HS-27A (cell line): ENCODE data around the gene LIG3.
"Not testable (repeated sequence)": the region's sequence is repeated elsewhere in the genome, so short reads cannot be mapped to it uniquely, and the experiment has no call there.

ENCODE experiments used
- DNase-seq: peaks from one replicate; pipeline ENCODE4 v3.0.0-alpha.2; 2012; ENCODE audit warnings: low read depth, missing footprints

The LIG3 gene

GRCh38 chr17:34980353-34980680 lies at the start of gene LIG3:
Gene LIG3 (plus strand): TSS chr17:34980512. CDS start chr17:34983006, 2,494 bp downstream.
- DNase-seq: peak; percentile 66

DNA sequence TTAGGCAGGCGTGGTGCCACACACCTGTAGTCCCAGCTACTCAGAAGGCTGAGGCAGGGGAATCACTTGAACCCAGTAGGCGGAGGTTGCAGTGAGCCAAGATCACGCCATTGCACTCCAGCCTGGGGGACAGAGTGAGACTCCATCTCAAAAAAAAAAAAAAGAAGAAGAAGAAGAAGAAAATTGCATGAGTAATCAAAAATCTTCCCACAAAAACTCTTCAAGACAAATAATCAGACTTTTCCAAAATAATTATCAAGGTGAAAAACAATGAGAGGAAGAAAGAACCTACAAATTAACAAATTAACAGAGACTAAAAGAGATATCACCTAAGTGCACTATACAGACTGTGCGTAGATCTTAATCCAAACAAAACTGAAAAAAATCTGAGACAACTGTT lies 29.5 kb upstream of the LIG3 start:
- DNase-seq: not testable (repeated sequence)

DNA sequence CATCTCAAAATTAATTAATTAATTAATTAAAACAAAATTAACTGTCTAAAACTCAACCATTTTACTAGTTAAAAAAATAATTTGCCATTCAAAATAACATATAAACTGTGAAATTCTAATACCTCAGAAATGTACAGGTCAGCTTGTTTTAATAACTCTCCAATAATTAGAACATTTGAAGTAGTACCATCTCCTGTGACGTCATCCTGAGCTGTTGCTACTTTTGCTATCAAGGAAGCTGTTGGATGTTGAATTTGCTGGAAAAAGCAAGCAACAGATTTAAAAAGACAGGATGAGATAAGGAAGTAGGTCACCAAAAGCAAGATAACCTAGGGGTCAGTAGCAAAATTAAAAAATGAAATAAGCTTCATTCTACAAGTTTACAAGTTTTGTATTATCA lies 21.9 kb upstream of the LIG3 start:
- DNase-seq: no peak

DNA sequence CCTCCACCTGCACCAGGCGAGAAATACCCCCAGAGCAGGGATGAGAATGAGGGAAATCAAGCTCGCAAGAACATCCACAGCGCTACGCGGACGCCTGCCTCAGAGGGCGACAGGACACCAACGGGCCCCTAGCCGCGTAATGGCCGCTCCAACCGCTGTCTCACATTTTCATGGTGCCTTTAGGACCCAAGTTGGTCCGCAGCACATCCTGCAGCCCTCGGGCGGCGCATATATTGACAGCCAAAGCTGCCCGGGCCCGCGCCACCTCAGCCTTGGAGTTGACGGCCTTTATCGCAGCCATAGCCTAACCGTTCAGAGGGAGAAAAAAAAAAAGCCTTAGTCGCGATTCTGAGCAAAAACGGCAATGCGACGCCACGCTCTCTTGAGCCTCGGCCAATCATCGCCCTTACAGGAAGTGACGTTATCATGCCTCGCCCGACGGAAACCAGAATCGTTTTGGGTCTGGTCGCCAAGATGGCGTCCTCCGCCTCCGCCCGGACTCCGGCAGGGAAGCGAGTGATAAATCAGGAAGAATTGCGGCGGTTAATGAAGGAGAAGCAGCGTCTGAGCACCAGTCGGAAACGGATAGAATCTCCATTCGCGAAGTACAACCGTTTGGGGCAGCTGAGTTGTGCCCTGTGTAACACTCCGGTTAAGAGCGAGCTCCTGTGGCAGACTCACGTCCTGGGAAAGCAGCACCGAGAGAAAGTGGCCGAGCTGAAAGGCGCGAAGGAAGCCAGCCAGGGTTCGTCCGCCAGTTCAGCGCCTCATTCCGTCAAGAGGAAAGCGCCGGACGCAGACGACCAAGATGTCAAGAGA lies 19.0 kb upstream of the LIG3 start, which contains the start of the genes CCT6B and ZNF830:
CCT6B (minus strand) TSS at position 368 of the 819 bp plus-strand sequence; CDS start at position 301, 67 bp downstream.
ZNF830 (plus strand) TSS at position 448 of the 819 bp plus-strand sequence; CDS start at position 475, 27 bp downstream.
- DNase-seq: peak; percentile 74

GRCh38 chr17:34974179-34974578 lies 6.1 kb upstream of the LIG3 start:
- no peak for DNase-seq

DNA sequence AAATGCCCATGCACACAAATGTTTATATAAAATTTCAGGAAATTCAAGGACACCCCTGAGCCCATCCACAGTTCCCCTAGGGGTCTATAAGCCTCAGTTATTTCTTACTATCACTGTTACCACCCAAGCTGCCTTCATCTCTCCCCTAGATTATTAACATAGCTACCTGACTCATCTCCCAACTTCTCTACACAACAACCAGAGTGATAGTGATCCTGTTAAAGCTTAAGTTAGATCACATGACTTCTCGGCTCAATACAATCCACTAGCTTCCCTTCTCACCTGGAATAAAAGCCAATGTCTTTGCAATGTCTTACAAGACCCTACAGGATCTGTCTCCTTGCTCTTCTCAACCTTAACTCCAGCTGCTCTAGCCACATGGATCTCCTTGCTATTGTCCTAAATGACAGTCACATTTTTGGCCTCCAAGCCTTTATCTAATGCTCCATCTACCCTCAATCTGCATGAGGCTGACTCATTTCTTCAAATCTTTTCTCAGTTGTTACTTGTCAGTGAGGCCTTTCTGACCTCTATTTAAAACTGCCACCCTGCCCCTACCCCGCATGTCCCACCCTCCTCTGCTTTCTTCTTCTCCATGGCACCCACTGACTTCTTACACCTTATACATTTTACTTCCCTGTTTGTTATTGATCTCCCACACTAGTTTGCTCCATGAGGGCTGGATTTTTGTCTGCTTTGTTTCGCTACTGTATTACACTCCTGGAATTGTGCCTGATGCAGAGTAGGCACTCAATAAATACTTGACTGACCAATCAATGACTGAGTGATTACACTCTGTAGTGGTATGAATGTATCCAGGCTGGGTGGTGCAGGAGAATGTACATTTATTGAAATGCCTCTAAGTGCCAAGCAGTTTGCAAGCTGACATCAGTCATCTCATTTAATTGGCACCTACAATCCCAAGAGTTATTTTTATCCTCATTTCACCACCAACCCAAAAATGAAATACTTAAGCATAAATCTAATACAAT lies 5.2 kb upstream of the LIG3 start:
- no peak for DNase-seq

DNA sequence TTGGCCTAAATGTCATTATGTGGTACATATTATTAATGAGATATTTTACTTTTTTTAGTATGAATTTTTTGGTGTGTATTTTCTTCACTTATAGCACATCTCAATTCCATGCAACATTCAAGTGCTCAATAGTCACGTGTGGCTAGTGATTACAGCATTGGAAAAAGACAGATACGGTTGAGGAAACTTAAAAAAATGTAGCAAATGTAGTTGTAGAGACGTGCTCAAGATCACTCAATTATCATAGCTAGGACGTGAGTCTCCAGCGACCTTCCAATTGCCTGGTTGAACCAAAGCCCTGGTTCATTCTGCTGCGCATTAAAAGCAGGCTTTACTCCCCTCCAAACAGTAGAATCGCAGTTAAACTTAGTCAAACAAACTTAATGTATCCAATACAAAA lies 1.2 kb upstream of the LIG3 start:
- no peak for DNase-seq

- no peak for DNase-seq
Observed at GRCh38 chr17:34979650-34980352, 511 bp upstream of the LIG3 start.

DNA sequence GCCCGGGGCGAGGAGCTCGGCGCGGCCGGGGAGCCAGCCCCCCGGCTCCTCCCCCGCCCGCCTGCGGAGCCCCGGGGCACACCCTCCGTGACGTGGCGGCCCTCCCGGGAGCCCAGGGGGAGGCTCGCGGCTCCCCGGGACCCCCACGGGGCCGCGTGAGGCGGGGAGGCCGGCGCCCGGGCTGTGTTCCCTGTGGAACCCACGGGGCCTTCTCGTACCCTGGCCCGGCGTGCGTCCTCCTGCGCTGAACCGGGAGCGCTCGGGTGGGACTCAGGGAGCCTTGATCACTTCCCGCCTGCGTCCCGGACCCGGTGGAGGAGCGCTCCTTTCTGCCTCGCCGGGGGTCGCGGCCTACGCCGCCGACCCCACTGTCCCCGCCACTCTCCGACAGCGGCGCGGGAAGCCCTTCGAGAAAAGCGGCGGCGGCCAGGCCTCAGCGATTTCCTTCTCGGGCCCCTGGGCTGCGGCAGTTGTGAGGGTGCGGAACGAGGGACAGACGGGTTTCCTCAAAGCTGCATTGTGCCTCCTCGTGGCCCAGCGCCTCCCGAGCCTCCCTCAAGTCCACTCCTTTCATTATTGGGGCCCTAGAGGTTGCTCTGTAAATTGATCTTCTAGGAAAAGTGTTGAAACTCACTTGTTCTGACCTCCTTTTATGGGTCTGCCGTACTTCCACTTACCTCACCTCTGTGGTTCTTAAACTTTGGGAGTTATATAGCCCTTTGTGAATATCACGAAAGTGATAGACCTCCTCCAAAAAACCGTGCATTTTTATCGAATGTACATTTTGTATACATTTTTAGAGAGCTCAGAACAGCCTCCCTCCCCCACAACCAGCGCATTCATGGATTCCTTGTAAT lies 597 bp downstream of the LIG3 start:
- DNase-seq: peak; percentile 36

DNA sequence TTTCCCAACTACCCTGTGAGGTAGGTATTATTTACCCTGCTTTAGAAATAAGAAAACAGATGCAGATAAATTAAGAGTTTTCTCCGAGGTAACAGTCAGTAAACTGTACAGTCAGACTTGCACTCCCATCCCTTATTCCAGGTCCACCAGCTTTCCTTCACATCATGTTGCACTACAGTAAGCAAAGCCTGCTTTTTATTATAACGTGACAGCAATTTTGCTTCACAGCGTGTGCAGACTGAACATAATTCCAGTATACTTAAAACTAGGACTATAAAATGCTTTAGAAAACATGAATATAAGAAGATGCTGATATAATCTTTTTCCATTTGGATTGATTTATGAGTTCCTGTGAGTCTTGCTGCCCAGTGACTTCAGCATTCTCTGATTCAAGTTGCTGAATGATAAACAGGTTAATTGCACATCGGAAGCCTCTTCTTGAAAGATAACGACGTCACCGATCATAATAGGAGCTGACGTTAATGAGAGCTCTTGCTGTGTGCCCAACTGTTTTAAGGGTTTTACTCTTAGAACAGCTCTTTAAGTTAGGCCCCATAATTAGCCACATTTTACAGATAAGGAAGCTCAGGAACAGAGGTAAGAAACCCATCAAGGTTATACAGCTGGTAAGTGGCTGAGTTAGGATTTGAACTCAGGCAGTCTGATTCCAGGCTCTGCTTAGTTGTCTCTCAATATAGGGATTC lies 1.4 kb downstream of the LIG3 start:
- no peak for DNase-seq

DNA sequence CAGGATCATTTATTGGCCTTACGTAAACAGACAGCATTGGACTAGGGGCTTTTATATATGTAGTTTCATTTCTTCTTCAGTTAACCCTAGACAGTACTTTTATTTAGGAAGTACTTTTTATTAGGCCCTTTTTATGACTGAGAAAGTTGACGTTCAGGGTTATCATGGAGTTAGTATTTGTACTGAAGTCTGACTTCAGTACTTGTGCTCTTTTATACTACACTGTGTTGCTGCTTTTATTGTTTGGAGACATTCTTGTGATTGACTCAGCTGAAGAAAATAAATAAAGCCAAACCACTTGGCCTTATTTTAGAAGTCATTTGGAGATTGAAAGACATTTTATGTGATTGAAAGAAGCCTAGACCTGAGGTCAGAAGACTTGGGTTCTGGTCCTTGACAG lies 6.9 kb downstream of the LIG3 start:
- no peak for DNase-seq

- DNase-seq: no peak
Observed at GRCh38 chr17:34988644-34989043, 8.3 kb downstream of the LIG3 start.

GRCh38 chr17:34989473-34989872 lies 9.2 kb downstream of the LIG3 start:
- no peak for DNase-seq

DNA sequence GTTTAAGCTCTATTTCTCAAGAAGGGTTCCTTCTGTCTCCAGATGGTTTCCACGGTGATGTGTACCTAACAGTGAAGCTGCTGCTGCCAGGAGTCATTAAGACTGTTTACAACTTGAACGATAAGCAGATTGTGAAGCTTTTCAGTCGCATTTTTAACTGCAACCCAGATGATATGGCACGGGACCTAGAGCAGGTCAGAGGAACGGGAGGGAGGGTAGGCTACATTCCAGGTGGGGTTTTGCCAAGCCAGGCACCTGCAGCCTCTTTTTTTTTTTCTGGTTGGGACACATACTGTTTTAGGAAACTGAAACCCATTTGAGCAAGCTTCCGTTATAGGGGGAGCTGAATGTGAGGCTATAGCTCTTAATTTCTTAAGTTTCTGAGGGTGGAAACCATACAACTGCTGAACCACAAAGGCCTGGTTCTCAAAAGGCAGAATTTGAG lies 10.6 kb downstream of the LIG3 start:
- no peak for DNase-seq

DNA sequence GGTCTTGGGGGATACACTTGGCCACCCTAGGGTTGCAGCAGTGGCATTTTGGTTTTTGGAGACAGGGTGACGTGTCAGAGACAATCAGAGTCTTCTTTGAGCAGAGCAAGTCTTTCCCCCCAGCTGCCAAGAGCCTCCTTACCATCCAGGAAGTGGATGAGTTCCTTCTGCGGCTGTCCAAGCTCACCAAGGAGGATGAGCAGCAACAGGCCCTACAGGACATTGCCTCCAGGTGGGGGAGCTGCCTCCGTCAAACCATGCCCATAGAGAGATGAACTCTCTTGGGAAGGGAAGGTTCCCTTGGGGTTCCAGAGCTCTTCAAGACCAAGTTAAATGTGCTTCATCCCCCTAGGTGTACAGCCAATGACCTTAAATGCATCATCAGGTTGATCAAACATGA lies 11.3 kb downstream of the LIG3 start:
- no peak for DNase-seq

DNA sequence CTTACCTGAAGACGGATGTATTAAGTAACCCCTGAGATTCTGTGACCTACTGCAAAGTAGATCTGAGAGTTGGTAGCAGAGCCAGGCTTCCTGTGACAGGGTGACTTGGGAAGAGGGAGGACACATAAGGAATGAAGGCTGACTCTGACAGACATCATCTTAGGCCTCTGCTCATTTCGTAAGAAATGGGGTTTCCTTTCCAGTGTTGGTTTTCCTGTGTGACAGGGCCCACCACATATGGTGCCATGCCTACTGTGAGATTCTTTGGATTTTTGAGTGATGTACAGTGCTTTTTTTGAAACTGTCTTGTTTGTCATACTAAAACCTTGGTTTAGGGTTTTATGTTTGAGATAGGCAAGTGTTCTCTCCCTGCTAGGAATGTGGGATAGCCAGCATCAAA lies 12.7 kb downstream of the LIG3 start:
- DNase-seq: no peak

DNA sequence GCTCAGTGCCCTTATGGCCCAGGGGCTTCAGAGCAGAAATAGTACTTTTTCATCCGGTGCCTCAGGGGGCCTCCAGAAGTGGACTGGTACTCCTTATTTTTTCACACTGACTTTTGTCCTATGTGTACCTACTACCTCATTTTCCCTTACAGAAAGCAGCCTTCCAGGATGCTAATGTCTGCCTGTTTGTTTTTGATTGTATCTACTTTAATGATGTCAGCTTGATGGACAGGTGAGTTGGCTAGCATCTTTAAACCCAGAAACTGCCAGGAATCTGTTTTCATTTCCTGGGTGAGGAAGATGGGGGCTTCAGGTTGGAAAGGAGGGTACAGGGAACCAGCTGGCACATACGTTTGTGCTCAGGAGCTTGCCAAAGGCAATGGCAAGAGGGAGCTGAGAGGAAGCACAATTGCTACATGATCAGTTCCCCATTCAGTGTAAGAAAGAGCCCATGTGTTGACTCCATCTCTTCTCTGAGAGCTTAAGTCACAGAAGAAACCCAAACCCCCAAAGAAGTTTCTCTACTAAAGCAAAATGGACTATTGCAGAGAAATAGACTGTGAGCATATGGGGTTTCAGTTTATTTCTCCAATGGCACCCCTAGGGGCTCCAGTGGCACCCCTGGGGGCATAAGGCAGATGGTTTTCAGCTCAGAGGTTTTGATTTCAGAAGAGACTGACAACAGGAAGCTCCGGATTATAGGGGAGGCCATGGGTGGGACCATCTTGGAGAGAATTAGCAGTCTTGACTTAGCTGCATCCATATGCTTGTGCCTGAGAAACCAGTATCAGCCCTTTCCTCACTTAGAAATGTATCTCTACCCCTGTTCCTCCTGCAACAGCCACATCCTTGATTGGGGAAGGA lies 16.3 kb downstream of the LIG3 start:
- DNase-seq: no peak

GRCh38 chr17:34997355-34997862 lies 17.1 kb downstream of the LIG3 start:
- no peak for DNase-seq

DNA sequence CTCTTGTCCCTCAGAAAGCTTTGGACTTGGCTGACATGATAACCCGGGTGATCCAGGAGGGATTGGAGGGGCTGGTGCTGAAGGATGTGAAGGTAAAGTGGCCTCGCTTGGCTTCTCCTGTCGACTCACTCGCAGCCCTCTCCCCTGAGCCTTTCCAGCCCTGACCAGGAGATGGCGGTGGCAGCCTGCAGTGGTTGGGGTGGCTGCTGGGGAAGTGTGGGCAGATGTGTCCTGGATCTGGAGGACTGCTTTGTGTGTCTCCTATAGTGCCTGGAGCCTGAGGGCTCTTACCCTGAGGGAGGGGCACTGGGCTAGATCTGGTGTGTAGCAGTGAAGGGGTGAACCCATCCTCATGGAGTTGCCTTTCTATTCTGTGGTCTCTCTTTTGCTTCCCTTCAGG lies 17.9 kb downstream of the LIG3 start:
- no peak for DNase-seq
